ENCODE results near the gene MARK1. TPM values are rescaled to one million over a fixed set of nuclear protein-coding genes. Genes with fewer than 3 reads are reported as not detected.

Gene MARK1
- total RNA-seq (under 1 TPM in 1 of 2 donors, not detected in 1; 0.10 TPM), total RNA-seq (0 to 0.70 reads per million in 2 donors)

GRCh38 chr1:220527908-220528678, at the start of gene MARK1:
MARK1 (plus strand) TSS chr1:220528136; CDS start chr1:220528823, 687 bp downstream.
- H3K9me3 ChIP-seq (ENCODE audit: control insufficient read depth, low read length, poor library complexity, severe bottlenecking), result no peaks in the 10 kb centered on the region
- DNase-seq (no peak), ATAC-seq (peak; percentile 58)
- Mint-ChIP-seq H3K4me3 (peak within 1 kb of the TSS; percentile 95), H3K27me3 (peaks cover 65% of the 10 kb centered on the region), H3K4me1 (peaks cover 10% of the 10 kb centered on the region), H3K27ac (peak within 1 kb of the TSS; percentile 56), H3K36me3 (ENCODE audit: low read depth) (peaks cover 5% of the 10 kb centered on the region)

- H3K27me3 Mint-ChIP-seq, result peaks cover 35% of the 10 kb centered on the region
- H3K27ac Mint-ChIP-seq, result no peak overlapping the region
- DNase-seq (no peak), ATAC-seq (no peak)
- H3K4me1 Mint-ChIP-seq, result no peaks in the 10 kb centered on the region
- no peaks in the 10 kb centered on the region for H3K9me3 ChIP-seq (ENCODE audit: control insufficient read depth, low read length, poor library complexity, severe bottlenecking)
- no peaks in the 10 kb centered on the region for H3K36me3 Mint-ChIP-seq (ENCODE audit: low read depth)
- H3K4me3 Mint-ChIP-seq, result no peak overlapping the region
Observed at GRCh38 chr1:220483700-220484099, 44.2 kb upstream of the MARK1 start.

GRCh38 chr1:220484135-220484534, 43.8 kb upstream of the MARK1 start:
- Mint-ChIP-seq H3K4me1 (no peaks in the 10 kb centered on the region), H3K36me3 (ENCODE audit: low read depth) (no peaks in the 10 kb centered on the region), H3K27ac (no peak overlapping the region), H3K27me3 (peaks cover 35% of the 10 kb centered on the region), H3K4me3 (no peak overlapping the region)
- DNase-seq (no peak), ATAC-seq (no peak)
- H3K9me3 ChIP-seq (ENCODE audit: control insufficient read depth, low read length, poor library complexity, severe bottlenecking), result no peaks in the 10 kb centered on the region

- Mint-ChIP-seq H3K36me3 (ENCODE audit: low read depth) (no peaks in the 10 kb centered on the region), H3K27me3 (peaks cover 34% of the 10 kb centered on the region), H3K4me1 (no peaks in the 10 kb centered on the region), H3K4me3 (no peak overlapping the region), H3K27ac (no peak overlapping the region)
- ATAC-seq (no peak), DNase-seq (no peak)
- no peaks in the 10 kb centered on the region for H3K9me3 ChIP-seq (ENCODE audit: control insufficient read depth, low read length, poor library complexity, severe bottlenecking)
Observed at GRCh38 chr1:220485131-220485530, 42.8 kb upstream of the MARK1 start.

GRCh38 chr1:220485791-220486190, 42.1 kb upstream of the MARK1 start:
- Mint-ChIP-seq H3K27me3 (peaks cover 33% of the 10 kb centered on the region), H3K4me3 (no peak overlapping the region), H3K4me1 (no peaks in the 10 kb centered on the region), H3K27ac (no peak overlapping the region), H3K36me3 (ENCODE audit: low read depth) (no peaks in the 10 kb centered on the region)
- no peak for ATAC-seq
- H3K9me3 ChIP-seq (ENCODE audit: control insufficient read depth, low read length, poor library complexity, severe bottlenecking), result no peaks in the 10 kb centered on the region
- DNase-seq, result no peak

GRCh38 chr1:220487297-220487820, 40.6 kb upstream of the MARK1 start:
- H3K27me3 Mint-ChIP-seq, result peaks cover 30% of the 10 kb centered on the region
- no peak overlapping the region for H3K4me3 Mint-ChIP-seq
- DNase-seq, result no peak
- H3K36me3 Mint-ChIP-seq (ENCODE audit: low read depth), result no peaks in the 10 kb centered on the region
- no peaks in the 10 kb centered on the region for H3K4me1 Mint-ChIP-seq
- H3K27ac Mint-ChIP-seq, result no peak overlapping the region
- no peaks in the 10 kb centered on the region for H3K9me3 ChIP-seq (ENCODE audit: control insufficient read depth, low read length, poor library complexity, severe bottlenecking)
- no peak for ATAC-seq

- no peaks in the 10 kb centered on the region for H3K9me3 ChIP-seq (ENCODE audit: control insufficient read depth, low read length, poor library complexity, severe bottlenecking)
- no peak for ATAC-seq
- H3K27me3 Mint-ChIP-seq, result peaks cover 20% of the 10 kb centered on the region
- H3K36me3 Mint-ChIP-seq (ENCODE audit: low read depth), result no peaks in the 10 kb centered on the region
- H3K27ac Mint-ChIP-seq, result no peak overlapping the region
- H3K4me3 Mint-ChIP-seq, result no peak overlapping the region
- DNase-seq, result no peak
- H3K4me1 Mint-ChIP-seq, result no peaks in the 10 kb centered on the region
Observed at GRCh38 chr1:220491891-220492290, 36.0 kb upstream of the MARK1 start.

- no peak overlapping the region for H3K27ac Mint-ChIP-seq
- DNase-seq, result no peak
- no peak for ATAC-seq
- H3K9me3 ChIP-seq (ENCODE audit: control insufficient read depth, low read length, poor library complexity, severe bottlenecking), result no peaks in the 10 kb centered on the region
- peaks cover 43% of the 10 kb centered on the region for H3K27me3 Mint-ChIP-seq
- H3K4me1 Mint-ChIP-seq, result no peaks in the 10 kb centered on the region
- H3K36me3 Mint-ChIP-seq (ENCODE audit: low read depth), result no peaks in the 10 kb centered on the region
- H3K4me3 Mint-ChIP-seq, result no peak overlapping the region
Observed at GRCh38 chr1:220497220-220497947, 30.6 kb upstream of the MARK1 start.

- DNase-seq, result no peak
- H3K27me3 Mint-ChIP-seq, result peaks cover 42% of the 10 kb centered on the region
- no peaks in the 10 kb centered on the region for H3K4me1 Mint-ChIP-seq
- no peak for ATAC-seq
- no peaks in the 10 kb centered on the region for H3K9me3 ChIP-seq (ENCODE audit: control insufficient read depth, low read length, poor library complexity, severe bottlenecking)
- no peak overlapping the region for H3K4me3 Mint-ChIP-seq
- H3K27ac Mint-ChIP-seq, result no peak overlapping the region
- no peaks in the 10 kb centered on the region for H3K36me3 Mint-ChIP-seq (ENCODE audit: low read depth)
Observed at GRCh38 chr1:220498188-220498587, 29.7 kb upstream of the MARK1 start.

GRCh38 chr1:220500372-220500771, 27.6 kb upstream of the MARK1 start:
- Mint-ChIP-seq H3K27ac (no peak overlapping the region), H3K4me3 (no peak overlapping the region), H3K4me1 (no peaks in the 10 kb centered on the region), H3K27me3 (peaks cover 42% of the 10 kb centered on the region), H3K36me3 (ENCODE audit: low read depth) (no peaks in the 10 kb centered on the region)
- DNase-seq (no peak), ATAC-seq (no peak)
- no peaks in the 10 kb centered on the region for H3K9me3 ChIP-seq (ENCODE audit: control insufficient read depth, low read length, poor library complexity, severe bottlenecking)

GRCh38 chr1:220504329-220504728, 23.6 kb upstream of the MARK1 start:
- no peak overlapping the region for H3K27ac Mint-ChIP-seq
- no peaks in the 10 kb centered on the region for H3K36me3 Mint-ChIP-seq (ENCODE audit: low read depth)
- no peaks in the 10 kb centered on the region for H3K4me1 Mint-ChIP-seq
- DNase-seq (no peak), ATAC-seq (no peak)
- H3K27me3 Mint-ChIP-seq, result peaks cover 30% of the 10 kb centered on the region
- H3K9me3 ChIP-seq (ENCODE audit: control insufficient read depth, low read length, poor library complexity, severe bottlenecking), result no peaks in the 10 kb centered on the region
- H3K4me3 Mint-ChIP-seq, result no peak overlapping the region

GRCh38 chr1:220507085-220507484, 20.9 kb upstream of the MARK1 start:
- H3K4me1 Mint-ChIP-seq, result no peaks in the 10 kb centered on the region
- H3K9me3 ChIP-seq (ENCODE audit: control insufficient read depth, low read length, poor library complexity, severe bottlenecking), result no peaks in the 10 kb centered on the region
- H3K36me3 Mint-ChIP-seq (ENCODE audit: low read depth), result no peaks in the 10 kb centered on the region
- no peak for DNase-seq
- no peak overlapping the region for H3K27ac Mint-ChIP-seq
- H3K4me3 Mint-ChIP-seq, result no peak overlapping the region
- peaks cover 17% of the 10 kb centered on the region for H3K27me3 Mint-ChIP-seq
- ATAC-seq, result no peak

GRCh38 chr1:220511179-220511578, 16.8 kb upstream of the MARK1 start:
- DNase-seq (no peak), ATAC-seq (no peak)
- Mint-ChIP-seq H3K36me3 (ENCODE audit: low read depth) (no peaks in the 10 kb centered on the region), H3K4me1 (no peaks in the 10 kb centered on the region), H3K27ac (no peak overlapping the region), H3K4me3 (no peak overlapping the region), H3K27me3 (peaks cover 20% of the 10 kb centered on the region)
- no peaks in the 10 kb centered on the region for H3K9me3 ChIP-seq (ENCODE audit: control insufficient read depth, low read length, poor library complexity, severe bottlenecking)
